ENCODE results near the gene CBX1.
"Not testable (repeated sequence)": the region's sequence is repeated elsewhere in the genome, so short reads cannot be mapped to it uniquely, and the experiment has no call there.

The CBX1 gene

GRCh38 chr17:48048384-48049126 lies 52.7 kb downstream of the CBX1 start:
- DNase-seq: peak; percentile 20

- peak; percentile 99 for DNase-seq
Measured at GRCh38 chr17:48047741-48048383, 53.4 kb downstream of the CBX1 start, which contains the start of gene NFE2L1. NFE2L1 (plus strand) TSS chr17:48048359; CDS start chr17:48051119, 2,760 bp downstream.

DNA sequence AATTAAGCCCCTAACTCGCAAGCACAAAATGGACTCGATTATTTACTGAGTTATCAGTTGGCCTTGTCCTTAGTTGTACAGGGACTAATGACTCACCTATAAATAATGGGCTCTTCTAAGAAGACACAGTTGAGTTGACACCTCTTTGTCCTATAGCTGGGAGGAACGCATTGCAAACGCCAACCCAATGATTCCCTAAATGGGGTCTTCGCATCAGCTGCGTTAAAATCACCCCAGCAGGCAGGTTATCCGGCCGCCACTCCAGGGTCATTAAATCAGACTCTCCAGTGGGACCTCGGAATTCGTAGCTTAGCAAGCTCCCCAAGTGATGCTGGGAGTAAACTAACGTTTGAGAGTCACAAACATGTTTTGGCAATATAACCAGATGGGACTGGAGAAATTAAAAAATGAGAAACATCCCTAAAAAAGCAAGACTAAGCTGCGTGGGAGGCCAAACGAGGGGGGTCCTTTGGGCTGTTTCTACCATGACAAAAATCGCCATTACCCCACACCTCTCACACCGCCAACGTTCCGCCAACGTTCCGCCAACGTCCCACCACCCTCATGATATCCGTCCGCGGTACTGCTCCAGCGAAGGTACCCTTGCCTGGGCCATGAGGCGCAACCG lies 54.1 kb downstream of the CBX1 start:
- DNase-seq: no peak

DNA sequence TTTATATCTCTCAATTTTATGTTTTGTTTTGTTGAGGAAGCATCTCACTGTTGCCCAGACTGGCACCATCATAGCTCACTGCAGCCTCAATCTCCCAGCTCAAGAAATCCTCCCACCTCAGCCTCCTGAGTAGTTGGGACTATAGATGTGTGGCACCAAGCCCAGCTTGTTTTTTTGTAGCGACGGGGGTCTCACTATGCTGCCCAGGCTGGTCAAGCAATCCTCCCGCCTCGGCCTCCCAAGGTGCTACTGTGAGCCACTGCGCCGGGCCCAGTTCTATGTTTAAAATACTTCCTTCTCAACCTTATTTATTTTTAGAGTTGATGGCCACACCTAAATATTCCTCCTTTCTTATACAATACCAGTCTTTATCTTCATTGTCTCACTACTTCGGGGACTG lies 55.0 kb downstream of the CBX1 start:
- DNase-seq: no peak

GRCh38 chr17:48045316-48046001 lies 55.8 kb downstream of the CBX1 start:
- no peak for DNase-seq

DNA sequence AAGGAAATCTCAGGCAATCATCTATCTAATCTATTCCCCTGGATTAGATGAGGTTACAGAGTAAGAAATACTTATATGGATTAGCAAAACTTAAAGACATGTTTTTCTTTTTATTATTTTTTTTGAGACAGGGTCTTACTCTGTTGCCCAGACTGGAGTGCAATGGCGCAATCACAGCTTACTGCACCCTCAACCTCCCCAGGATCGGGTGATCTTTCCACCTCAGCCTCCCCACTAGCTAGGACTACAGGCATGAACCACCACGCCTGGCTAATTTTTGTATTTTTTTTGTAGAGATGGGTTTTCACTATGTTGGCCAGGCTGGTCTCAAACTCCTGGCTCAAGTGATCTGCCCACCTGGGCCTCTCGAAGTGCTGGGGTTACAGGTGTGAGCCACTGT lies 56.4 kb downstream of the CBX1 start:
- DNase-seq: no peak

DNA sequence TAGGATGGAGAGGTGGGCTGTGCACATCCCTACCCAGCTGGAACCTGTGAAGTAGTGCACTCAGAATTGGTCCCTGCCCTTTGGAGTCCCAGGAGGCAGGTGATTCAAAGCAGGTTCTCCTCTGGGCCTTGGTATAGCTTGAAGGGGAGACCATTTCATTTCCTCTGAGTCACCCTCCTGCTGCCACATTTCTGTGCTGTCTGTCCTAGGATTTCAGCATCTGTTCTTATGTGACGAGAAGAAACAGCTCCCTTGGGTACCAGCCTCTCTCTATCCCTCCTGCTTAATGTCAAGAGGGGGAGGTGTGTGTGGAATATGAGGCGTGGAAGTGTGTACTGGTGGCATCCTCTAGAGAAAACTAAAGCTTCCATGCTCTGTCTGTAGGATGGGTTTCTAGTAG lies 58.1 kb downstream of the CBX1 start:
- no peak for DNase-seq

GRCh38 chr17:48038687-48039086 lies 62.6 kb downstream of the CBX1 start:
- DNase-seq: no peak

GRCh38 chr17:48037838-48038323 lies 63.4 kb downstream of the CBX1 start:
- no peak for DNase-seq

- DNase-seq: no peak
Measured at GRCh38 chr17:48037036-48037837, 64.0 kb downstream of the CBX1 start, which contains the start of gene COPZ2. COPZ2 (minus strand) TSS chr17:48037797; CDS start chr17:48037777, 20 bp downstream.

GRCh38 chr17:48036693-48037035 lies 64.6 kb downstream of the CBX1 start:
- DNase-seq: no peak

GRCh38 chr17:48034734-48035133 lies 66.5 kb downstream of the CBX1 start:
- not testable (repeated sequence) for DNase-seq

GRCh38 chr17:48031966-48032365 lies 69.3 kb downstream of the CBX1 start:
- DNase-seq: no peak

DNA sequence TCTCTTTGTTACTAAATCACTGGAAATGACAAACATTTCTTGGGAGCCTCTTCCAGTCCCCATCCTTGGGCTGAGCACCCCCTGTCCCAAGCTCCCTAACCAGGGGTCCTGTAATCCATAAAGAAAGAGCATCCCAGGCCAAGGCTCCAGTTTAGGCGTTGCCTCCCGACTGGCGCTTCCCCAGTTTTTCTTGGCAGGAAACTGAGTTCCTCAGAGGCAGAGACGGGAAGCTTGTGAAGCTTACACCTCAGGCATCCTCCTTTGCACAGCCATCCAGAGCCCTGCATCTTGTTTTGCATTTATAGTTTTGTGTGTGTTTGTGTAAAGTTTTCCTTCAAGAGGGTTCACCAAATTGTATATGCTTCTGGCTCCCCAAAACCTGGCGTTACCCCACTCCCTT lies 70.7 kb downstream of the CBX1 start:
- no peak for DNase-seq

GRCh38 chr17:48028736-48029135 lies 72.5 kb downstream of the CBX1 start:
- no peak for DNase-seq

- DNase-seq: no peak
Measured at GRCh38 chr17:48027322-48027981, 73.8 kb downstream of the CBX1 start.

DNA sequence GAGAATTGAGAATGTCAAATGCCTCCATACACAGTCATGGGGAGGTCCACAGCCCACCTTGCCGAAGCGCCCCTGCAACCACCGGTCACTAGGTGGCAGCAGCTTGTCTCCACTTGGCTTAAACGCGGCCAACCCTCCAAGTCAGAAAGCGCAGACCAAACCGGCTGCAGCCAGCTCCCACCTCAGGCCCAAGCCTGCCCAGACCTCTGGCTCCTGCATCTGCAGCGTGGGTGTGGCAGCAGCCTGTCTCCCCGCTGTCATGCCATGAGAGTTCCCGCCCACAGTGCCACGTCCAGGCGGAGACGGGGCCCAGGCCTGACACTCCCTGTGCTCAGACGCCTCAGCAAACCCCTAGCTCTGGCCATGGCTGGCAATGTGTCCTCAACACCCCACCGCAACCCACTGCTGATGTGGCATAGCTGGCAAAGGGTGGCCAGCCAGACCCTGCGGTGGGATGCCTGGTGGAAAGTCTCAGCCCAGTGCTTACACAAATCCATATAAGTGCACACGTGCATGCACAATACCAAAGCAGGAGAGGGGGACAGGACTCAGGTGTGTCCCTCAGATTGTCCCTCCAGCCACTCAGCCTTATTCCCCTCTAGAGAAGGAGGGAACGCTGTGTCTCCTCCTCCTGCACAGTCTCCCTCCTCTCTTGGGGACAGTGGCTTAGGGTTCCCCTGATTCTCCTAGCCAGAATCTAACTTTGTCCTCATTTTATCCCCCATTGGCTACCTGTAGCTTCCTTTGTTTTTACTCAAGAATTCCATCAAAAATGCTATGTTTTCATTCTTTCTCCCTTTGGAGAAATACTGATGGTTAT lies 74.6 kb downstream of the CBX1 start:
- DNase-seq: peak; percentile 82

DNA sequence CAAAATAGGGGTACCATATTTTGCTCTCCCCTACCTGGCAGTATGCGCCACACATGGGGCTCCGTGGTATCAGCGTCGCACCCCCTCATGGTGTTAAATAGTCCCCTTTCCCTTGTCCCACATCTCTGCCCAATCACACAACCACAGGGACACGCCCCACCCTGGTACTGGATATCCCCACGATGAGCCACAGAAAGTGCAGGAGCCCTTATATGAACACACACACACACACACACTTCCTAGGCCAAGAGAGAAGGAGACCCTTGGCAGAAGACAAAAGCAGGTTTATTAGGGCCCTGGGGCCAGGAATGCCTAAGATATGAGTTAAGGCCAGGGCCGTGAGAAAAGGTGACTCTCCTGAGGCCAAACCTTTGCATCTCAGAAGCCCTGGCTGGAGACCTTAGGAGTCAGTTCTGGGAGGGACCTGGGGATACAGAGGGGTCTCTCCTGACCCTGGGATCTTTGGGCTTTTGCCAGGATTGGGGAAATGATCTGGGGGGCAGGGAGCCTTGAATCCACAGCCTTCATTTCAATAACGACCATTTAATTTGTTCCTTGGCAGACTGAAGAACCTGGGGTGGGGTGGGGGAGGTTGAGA lies 75.3 kb downstream of the CBX1 start:
- no peak for DNase-seq

DNA sequence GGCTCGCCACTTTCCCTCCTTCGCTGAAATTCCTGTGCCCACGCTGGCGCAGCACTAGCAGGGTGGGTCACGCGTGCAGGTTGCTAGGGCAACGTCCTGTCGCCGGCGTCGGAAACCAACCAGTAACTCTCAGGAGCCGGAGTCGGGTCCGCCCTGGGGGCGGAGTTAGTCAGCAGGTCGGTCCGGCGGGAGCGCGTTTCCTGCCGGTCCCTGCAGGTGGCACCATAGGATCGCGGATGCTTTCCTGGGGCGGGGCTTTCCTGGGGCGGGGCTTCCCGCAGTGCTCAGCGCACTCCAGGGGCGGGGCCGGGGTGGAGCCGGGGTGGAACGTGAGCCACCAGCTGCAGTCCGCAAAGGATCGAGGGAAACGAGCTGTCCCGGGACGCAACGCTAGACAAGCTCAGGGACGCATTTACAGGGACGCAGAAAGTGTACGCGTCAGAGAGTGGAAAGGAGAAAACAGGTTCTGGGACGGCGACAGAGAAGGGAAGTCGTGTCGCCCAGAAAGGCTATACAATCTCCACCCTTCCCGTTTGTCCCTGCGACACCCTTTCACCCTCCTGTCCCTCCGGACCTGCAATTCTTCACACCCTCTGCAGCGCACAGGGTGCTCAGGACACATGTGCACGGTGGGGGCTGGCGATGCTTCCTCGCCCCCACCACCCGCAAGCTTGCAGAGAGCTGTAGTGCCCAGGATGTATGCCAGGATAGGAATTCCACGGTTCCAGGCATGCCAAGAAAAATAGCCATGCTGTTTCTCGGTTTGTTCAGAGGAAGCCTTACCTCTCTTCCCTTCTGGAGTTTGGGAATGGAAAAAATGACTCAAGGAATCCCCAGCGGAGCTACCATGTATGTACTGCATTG lies 76.0 kb downstream of the CBX1 start:
- peak; percentile 94 for DNase-seq
